ENCODE measurements around the gene PIK3CD. TPM values are rescaled to one million over a fixed set of nuclear protein-coding genes. Genes with fewer than 3 reads are reported as not detected.

The PIK3CD gene
- total and polyA plus RNA-seq, 2 of the 4 experiments (the other 2 are of a cell fraction), result 5.0 to 12.1 TPM

DNA sequence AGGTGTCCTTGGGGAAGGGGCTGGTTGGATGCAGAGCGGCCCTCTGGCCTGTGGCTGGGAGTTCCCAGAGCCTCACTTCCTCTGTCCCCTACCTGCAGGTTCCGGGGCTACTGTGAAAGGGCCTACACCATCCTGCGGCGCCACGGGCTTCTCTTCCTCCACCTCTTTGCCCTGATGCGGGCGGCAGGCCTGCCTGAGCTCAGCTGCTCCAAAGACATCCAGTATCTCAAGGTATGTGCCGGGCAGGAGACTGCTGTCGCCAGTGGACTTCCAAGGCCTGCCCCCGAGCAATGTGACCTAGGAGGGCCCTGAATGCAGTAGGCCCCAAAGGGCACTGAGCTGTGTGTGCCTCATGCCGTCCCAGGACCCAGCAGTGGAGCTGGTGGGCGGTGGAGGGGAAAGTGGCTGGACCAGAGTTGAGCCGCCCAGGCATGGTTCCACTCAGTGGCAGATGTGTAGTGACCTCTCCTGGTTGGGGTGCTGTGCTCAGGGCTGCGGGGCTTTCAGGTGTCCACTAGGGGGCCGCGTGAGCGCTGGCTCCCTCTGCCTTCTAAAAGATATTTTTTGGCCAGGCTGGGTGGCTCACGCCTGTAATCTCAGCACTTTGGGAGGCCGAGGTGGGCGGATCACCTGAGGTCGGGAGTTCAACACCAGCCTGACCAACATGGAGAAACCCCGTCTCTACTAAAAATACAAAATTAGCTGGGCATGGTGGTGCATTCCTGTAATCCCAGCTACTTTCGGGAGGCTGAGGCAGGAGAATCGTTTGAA lies 73.4 kb downstream of the PIK3CD start:
- H3K18ac ChIP-seq (ENCODE audit: low read depth, low read length), result no peak overlapping the region
- peak overlapping the region; percentile 34 for H2AFZ ChIP-seq (replicated peaks; ENCODE audit: low read length, poor library complexity)
- H2AK5ac ChIP-seq (ENCODE audit: low read depth, low read length), result no peak overlapping the region; the same call in 1 of the 2 replicates
- H3K4me2 ChIP-seq (ENCODE audit: low read depth, low read length), result no peak overlapping the region
- 0 out of 2 replicates have a peak, but pooled peaks cover under 1% of the 10 kb centered on the region for H3K9me1 ChIP-seq (ENCODE audit: insufficient read depth, low read length)
- dilution Hi-C loops (cut with HindIII; ENCODE audit: low sequenced_read_pairs, unreplicated experiment) (no loop called here), in situ Hi-C loops (cut with MboI; ENCODE audit: low sequenced_read_pairs) (loop anchor here (10.0 kb wide), 1 partner anchor 140 kb away; no protein-coding TSS in a partner anchor), intact Hi-C loops (cut with micrococcal nuclease) (loop anchor here (1.0 kb wide), 1 partner anchor 142 kb away; no protein-coding TSS in a partner anchor)
- H2BK120ac ChIP-seq (ENCODE audit: low read depth, low read length), result no peak overlapping the region
- no peak overlapping the region for H2AK9ac ChIP-seq (replicated peaks; ENCODE audit: low read depth, low read length, poor library complexity)
- no peak overlapping the region for H3K27ac ChIP-seq (ENCODE audit: insufficient read depth, low read length)
- no peak overlapping the region for H2BK20ac ChIP-seq (ENCODE audit: low read depth, low read length)
- H3K36me3 ChIP-seq (ENCODE audit: control insufficient read depth, insufficient read depth, low read length), result peaks cover 56% of the 10 kb centered on the region
- no peak overlapping the region for H3K9ac ChIP-seq (ENCODE audit: low read depth, low read length)
- H4K91ac ChIP-seq (ENCODE audit: insufficient read depth, low read depth, low read length), result no peak overlapping the region
- H3K4me1 ChIP-seq (ENCODE audit: control insufficient read depth, insufficient read depth, low read length), result no peaks in the 10 kb centered on the region
- BruUV-seq (replicated peaks), result no TSS peak
- no peak overlapping the region for H2BK5ac ChIP-seq (ENCODE audit: low read depth, low read length, poor library complexity, severe bottlenecking)
- H3K14ac ChIP-seq (replicated peaks; ENCODE audit: low read depth, low read length), result no peak overlapping the region
- H4K5ac ChIP-seq (ENCODE audit: low read depth, low read length), result no peak overlapping the region
- H4K20me1 ChIP-seq (ENCODE audit: insufficient read depth, low read length), result no peaks in the 10 kb centered on the region
- no peak overlapping the region for H2BK15ac ChIP-seq (ENCODE audit: low read depth, low read length)
- no peak overlapping the region for H3K4me3 ChIP-seq (ENCODE audit: insufficient read depth, low read depth, low read length)
- no peaks in the 10 kb centered on the region for H3K27me3 ChIP-seq (ENCODE audit: control insufficient read depth, insufficient read depth, low read length)
- WGBS, 2 experiments (ENCODE audit: extremely low coverage in 2 of 2, insufficient read length in 1 of 2), result 58% methylated on average over 3 of the region's 24 CpGs; no CpG with 5 or more reads in 1 of the 2 experiments
- peak; percentile 47 for DNase-seq
- H3K23ac ChIP-seq (ENCODE audit: low read depth, low read length), result no peak overlapping the region
- no peaks in the 10 kb centered on the region for H3K79me1 ChIP-seq (ENCODE audit: low read depth in 1 of 2, low read length in 2 of 2)
- ATAC-seq (ENCODE audit: low read depth), result peak; percentile 87
- H3K9me3 ChIP-seq (ENCODE audit: control insufficient read depth, insufficient read depth, low read length), result peaks cover 11% of the 10 kb centered on the region; the same call in 1 of the 2 replicates
- H4K8ac ChIP-seq (ENCODE audit: low read depth in 2 of 2, low read length in 2 of 2), result no peak overlapping the region
- CTCF ChIA-PET, result no interaction called here
- no peak overlapping the region for H3K4ac ChIP-seq (ENCODE audit: low read depth, low read length)
- no peak overlapping the region for H3K56ac ChIP-seq (ENCODE audit: extremely low read depth, insufficient read depth, low read length)
- POLR2A ChIA-PET (ENCODE audit: unreplicated experiment), result no interaction called here
- TF ChIP-seq RAD21 (IDR thresholded peaks at IDR 0.05; ENCODE audit: low read length), result peak; percentile 71
- TF ChIP-seq BHLHE40 (IDR thresholded peaks at IDR 0.05; ENCODE audit: low read depth, low read length), result no peak
- no peak for TF ChIP-seq RCOR1 (IDR thresholded peaks at IDR 0.05; ENCODE audit: insufficient replicate concordance, low read length)
- TF ChIP-seq ELK1 (IDR thresholded peaks at IDR 0.05; ENCODE audit: borderline replicate concordance, low read depth, low read length), result no peak
- TF ChIP-seq MAZ (IDR thresholded peaks at IDR 0.05; ENCODE audit: borderline replicate concordance, low read depth, low read length), result peak; percentile 18; the same call in 1 of the 2 replicates
- peak; percentile 73 for TF ChIP-seq SMC3 (IDR thresholded peaks at IDR 0.05; ENCODE audit: low read depth, low read length)
- peak; percentile 93 for TF ChIP-seq CTCF (conservative IDR thresholded peaks at IDR 0.05; ENCODE audit: low read depth, low read length)
- TF ChIP-seq, protein P1, sequence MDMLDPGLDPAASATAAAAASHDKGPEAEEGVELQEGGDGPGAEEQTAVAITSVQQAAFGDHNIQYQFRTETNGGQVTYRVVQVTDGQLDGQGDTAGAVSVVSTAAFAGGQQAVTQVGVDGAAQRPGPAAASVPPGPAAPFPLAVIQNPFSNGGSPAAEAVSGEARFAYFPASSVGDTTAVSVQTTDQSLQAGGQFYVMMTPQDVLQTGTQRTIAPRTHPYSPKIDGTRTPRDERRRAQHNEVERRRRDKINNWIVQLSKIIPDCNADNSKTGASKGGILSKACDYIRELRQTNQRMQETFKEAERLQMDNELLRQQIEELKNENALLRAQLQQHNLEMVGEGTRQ (IDR thresholded peaks at IDR 0.05; ENCODE audit: low read depth, low read length), result no peak
- no peak for TF ChIP-seq RFX5 (IDR thresholded peaks at IDR 0.05; ENCODE audit: low read depth, low read length)
- no peak for TF ChIP-seq POLR2A (IDR thresholded peaks at IDR 0.05; ENCODE audit: low read depth, low read length)
- TF ChIP-seq MXI1 (IDR thresholded peaks at IDR 0.05; ENCODE audit: borderline replicate concordance, low read depth, low read length), result no peak
- TF ChIP-seq CHD1 (IDR thresholded peaks at IDR 0.05; ENCODE audit: low read depth, low read length), result no peak
- TF ChIP-seq MAFK (IDR thresholded peaks at IDR 0.05; ENCODE audit: low read depth, low read length), result no peak
- TF ChIP-seq CEBPB (IDR thresholded peaks at IDR 0.05; ENCODE audit: low read depth, low read length), result no peak
- TF ChIP-seq FOS (IDR thresholded peaks at IDR 0.05; ENCODE audit: low read depth, low read length), result no peak

Measured in IMR-90 (cell line).